ENCODE measurements around the gene TBC1D5. TPM values are rescaled to one million over a fixed set of nuclear protein-coding genes. Genes with fewer than 3 reads are reported as not detected.

Gene TBC1D5
- polyA plus RNA-seq, 4 donors: 5.1 to 37.6 (median 12.4) TPM

- H3K4me1 ChIP-seq (ENCODE audit: control insufficient read depth in 3 of 3, insufficient read depth in 2 of 3, low read depth in 1 of 3, low read length in 2 of 3): no peaks in the 10 kb centered on the region
- H3K36me3 ChIP-seq (ENCODE audit: control insufficient read depth in 3 of 3, insufficient read depth in 2 of 3, low read depth in 1 of 3, low read length in 3 of 3): peaks cover 0 to 2% (median 0%) of the 10 kb centered on the region in 3 donors
- H3K4me3 ChIP-seq (ENCODE audit: low read depth in 1 of 3, low read length in 3 of 3): no peak overlapping the region
- H3K9me3 ChIP-seq (ENCODE audit: control insufficient read depth in 2 of 2, insufficient read depth in 1 of 2, low read depth in 1 of 2, low read length in 1 of 2): no peaks in the 10 kb centered on the region
- FAIRE-seq (no peak), DNase-seq (no peak)
- no peaks in the 10 kb centered on the region for H3K27me3 ChIP-seq (ENCODE audit: control insufficient read depth in 3 of 3, insufficient read depth in 3 of 3, low read length in 3 of 3)
- H3K27ac ChIP-seq (ENCODE audit: low read depth in 1 of 3, low read length in 2 of 3): no peak overlapping the region
- 88 to 96% (median 95%) methylated on average over 2 of the region's 2 CpGs for WGBS, 3 donors
These were observed 408.5 kb downstream of the TBC1D5 start for GRCh38 chr3:17333893-17334292.

DNA sequence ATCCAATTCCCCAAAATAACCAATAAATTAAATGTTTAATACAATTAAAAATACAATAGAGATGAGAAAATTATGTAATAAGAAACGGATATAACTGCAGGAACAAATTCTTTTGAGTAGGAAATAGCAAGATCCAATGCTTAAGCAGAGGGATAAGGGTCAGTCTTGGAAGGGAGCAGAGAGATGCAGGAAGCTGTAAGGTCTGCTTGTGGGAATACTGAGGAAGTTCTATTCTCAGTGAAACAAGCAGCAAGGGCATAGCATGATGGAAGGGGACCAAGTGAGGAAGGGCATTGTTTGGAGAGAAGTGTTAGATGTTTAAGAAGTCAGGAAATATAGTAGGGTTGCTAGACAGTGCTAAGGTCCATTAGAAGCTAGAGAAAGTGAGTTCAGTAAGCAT is 409.0 kb downstream of the TBC1D5 start:
- Histone ChIP-seq H3K27me3 (ENCODE audit: control insufficient read depth in 3 of 3, insufficient read depth in 3 of 3, low read length in 3 of 3) (no peaks in the 10 kb centered on the region), H3K27ac (ENCODE audit: low read depth in 1 of 3, low read length in 2 of 3) (no peak overlapping the region), H3K4me1 (ENCODE audit: control insufficient read depth in 3 of 3, insufficient read depth in 2 of 3, low read depth in 1 of 3, low read length in 2 of 3) (no peaks in the 10 kb centered on the region), H3K9me3 (ENCODE audit: control insufficient read depth in 2 of 2, insufficient read depth in 1 of 2, low read depth in 1 of 2, low read length in 1 of 2) (no peaks in the 10 kb centered on the region), H3K36me3 (ENCODE audit: control insufficient read depth in 3 of 3, insufficient read depth in 2 of 3, low read depth in 1 of 3, low read length in 3 of 3) (peaks cover 0 to 2% (median 0%) of the 10 kb centered on the region in 3 donors), H3K4me3 (ENCODE audit: low read depth in 1 of 3, low read length in 3 of 3) (no peak overlapping the region)
- FAIRE-seq: no peak
- 76 to 93% (median 79%) methylated on average over 1 of the region's 1 CpG for WGBS, 3 donors
- no peak for DNase-seq

DNA sequence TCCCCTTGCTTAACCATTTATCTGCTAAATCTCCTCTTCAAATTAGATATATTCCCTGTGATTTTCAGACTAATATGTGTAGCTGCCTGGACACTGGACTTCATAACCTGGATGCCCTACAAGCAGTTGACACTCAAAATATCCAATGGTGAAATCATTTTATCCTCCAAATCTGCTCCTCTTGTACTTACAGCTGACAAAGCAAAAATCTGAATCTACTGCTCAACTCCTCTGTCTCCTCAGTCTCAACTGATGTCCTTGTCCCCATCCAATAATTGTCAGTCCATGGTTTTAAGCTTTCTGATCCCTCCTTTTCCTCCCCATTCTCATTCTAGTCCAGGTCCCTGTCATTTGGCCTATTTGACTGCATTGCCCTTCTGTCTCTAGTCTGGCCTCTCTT is 411.8 kb downstream of the TBC1D5 start:
- Histone ChIP-seq H3K9me3 (ENCODE audit: control insufficient read depth in 2 of 2, insufficient read depth in 1 of 2, low read depth in 1 of 2, low read length in 1 of 2) (no peaks in the 10 kb centered on the region), H3K27ac (ENCODE audit: low read depth in 1 of 3, low read length in 2 of 3) (no peak overlapping the region), H3K27me3 (ENCODE audit: control insufficient read depth in 3 of 3, insufficient read depth in 3 of 3, low read length in 3 of 3) (no peaks in the 10 kb centered on the region), H3K4me3 (ENCODE audit: low read depth in 1 of 3, low read length in 3 of 3) (no peak overlapping the region), H3K4me1 (ENCODE audit: control insufficient read depth in 3 of 3, insufficient read depth in 2 of 3, low read depth in 1 of 3, low read length in 2 of 3) (no peaks in the 10 kb centered on the region), H3K36me3 (ENCODE audit: control insufficient read depth in 3 of 3, insufficient read depth in 2 of 3, low read depth in 1 of 3, low read length in 3 of 3) (peaks cover 0 to 5% (median 0%) of the 10 kb centered on the region in 3 donors)
- DNase-seq (no peak), FAIRE-seq (no peak)

DNA sequence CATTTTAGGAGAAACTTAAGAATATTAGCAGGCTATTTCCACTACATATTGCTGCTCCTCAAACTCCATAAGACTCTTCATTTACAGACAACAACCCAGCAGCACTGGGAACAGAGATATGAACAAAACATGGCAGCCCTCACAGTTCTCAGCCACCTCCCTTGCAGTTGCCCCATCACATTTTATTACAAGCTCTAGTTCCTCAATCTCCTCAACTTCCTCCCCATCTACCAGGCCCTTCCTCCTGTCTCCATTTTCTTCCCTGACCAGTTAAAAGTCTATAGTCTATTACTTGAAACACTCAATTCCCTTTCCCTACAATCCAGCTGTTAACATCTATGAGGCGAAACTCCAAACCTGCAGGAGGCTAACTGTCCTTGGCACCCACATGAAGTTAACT is 412.5 kb downstream of the TBC1D5 start:
- H3K4me1 ChIP-seq (ENCODE audit: control insufficient read depth in 3 of 3, insufficient read depth in 2 of 3, low read depth in 1 of 3, low read length in 2 of 3): no peaks in the 10 kb centered on the region
- DNase-seq: no peak
- no peak overlapping the region for H3K4me3 ChIP-seq (ENCODE audit: low read depth in 1 of 3, low read length in 3 of 3)
- FAIRE-seq: no peak
- peaks cover 0 to 5% (median 0%) of the 10 kb centered on the region in 3 donors for H3K36me3 ChIP-seq (ENCODE audit: control insufficient read depth in 3 of 3, insufficient read depth in 2 of 3, low read depth in 1 of 3, low read length in 3 of 3)
- no peak overlapping the region for H3K27ac ChIP-seq (ENCODE audit: low read depth in 1 of 3, low read length in 2 of 3)
- WGBS, 3 donors: 89 to 99% (median 95%) methylated on average over 1 of the region's 1 CpG
- H3K27me3 ChIP-seq (ENCODE audit: control insufficient read depth in 3 of 3, insufficient read depth in 3 of 3, low read length in 3 of 3): no peaks in the 10 kb centered on the region
- H3K9me3 ChIP-seq (ENCODE audit: control insufficient read depth in 2 of 2, insufficient read depth in 1 of 2, low read depth in 1 of 2, low read length in 1 of 2): no peaks in the 10 kb centered on the region

DNA sequence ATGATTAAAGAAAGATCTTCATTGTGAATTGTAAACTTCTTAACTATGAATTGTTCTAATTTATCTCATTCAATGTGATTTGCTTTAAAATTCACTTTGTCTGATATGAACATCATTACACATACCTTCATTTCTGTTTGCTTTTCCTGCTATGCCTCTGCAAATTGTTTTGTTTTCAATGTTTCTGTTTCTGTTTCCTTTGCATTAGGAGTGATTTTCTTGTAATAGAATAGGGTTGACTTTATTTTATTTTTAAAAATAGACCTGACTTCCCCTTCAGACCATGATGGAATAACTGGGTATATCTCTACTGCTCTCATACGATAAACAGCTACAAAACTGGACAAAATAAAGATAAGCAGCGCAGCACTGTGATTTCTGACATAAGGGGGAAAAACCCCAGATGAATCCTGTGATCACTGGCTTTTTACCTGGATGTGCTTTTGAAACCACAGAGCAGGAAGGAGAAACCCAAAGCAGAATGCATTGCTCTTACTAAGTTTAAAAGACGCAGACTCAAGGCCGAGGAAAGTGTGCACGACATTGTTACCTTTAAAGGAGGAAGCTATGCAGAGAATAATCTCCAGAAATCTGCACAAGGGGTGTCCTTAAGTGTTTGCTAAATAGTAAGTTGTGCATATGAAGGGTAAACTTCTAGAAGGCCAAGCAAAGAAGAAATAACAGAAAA is 420.2 kb downstream of the TBC1D5 start:
- no peak overlapping the region for H3K4me3 ChIP-seq (ENCODE audit: low read depth in 1 of 3, low read length in 3 of 3)
- no peaks in the 10 kb centered on the region for H3K27me3 ChIP-seq (ENCODE audit: control insufficient read depth in 3 of 3, insufficient read depth in 3 of 3, low read length in 3 of 3)
- no peaks in the 10 kb centered on the region for H3K4me1 ChIP-seq (ENCODE audit: control insufficient read depth in 3 of 3, insufficient read depth in 2 of 3, low read depth in 1 of 3, low read length in 2 of 3)
- no peak for DNase-seq
- FAIRE-seq: no peak
- H3K36me3 ChIP-seq (ENCODE audit: control insufficient read depth in 3 of 3, insufficient read depth in 2 of 3, low read depth in 1 of 3, low read length in 3 of 3): peaks cover 0 to 3% (median 0%) of the 10 kb centered on the region in 3 donors
- 67 to 87% (median 84%) methylated on average over 5 of the region's 5 CpGs for WGBS, 3 donors
- no peak overlapping the region for H3K27ac ChIP-seq (ENCODE audit: low read depth in 1 of 3, low read length in 2 of 3)
- H3K9me3 ChIP-seq (ENCODE audit: control insufficient read depth in 2 of 2, insufficient read depth in 1 of 2, low read depth in 1 of 2, low read length in 1 of 2): no peaks in the 10 kb centered on the region

DNA sequence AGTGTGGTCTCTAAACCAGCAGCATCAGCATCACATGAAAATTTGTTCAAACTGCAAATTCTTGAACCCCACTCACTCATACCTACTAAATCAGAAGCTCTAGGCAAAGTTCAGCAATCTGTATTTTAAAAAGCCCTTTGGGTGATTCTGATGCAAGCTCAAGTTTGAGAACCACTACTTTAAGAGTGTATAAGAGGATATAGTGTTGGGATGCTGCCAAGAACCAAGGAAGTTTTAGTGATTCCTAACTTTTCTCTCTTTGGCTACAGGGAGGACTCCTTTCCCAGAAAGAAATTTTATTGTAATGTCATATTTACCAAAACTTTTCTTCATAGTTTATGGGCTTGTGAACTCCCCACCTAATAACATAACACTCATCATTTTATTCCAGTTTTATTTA is 422.2 kb downstream of the TBC1D5 start:
- Histone ChIP-seq H3K36me3 (ENCODE audit: control insufficient read depth in 3 of 3, insufficient read depth in 2 of 3, low read depth in 1 of 3, low read length in 3 of 3) (peaks cover 0 to 2% (median 0%) of the 10 kb centered on the region in 3 donors), H3K4me3 (ENCODE audit: low read depth in 1 of 3, low read length in 3 of 3) (no peak overlapping the region), H3K27ac (ENCODE audit: low read depth in 1 of 3, low read length in 2 of 3) (no peak overlapping the region), H3K4me1 (ENCODE audit: control insufficient read depth in 3 of 3, insufficient read depth in 2 of 3, low read depth in 1 of 3, low read length in 2 of 3) (no peaks in the 10 kb centered on the region), H3K27me3 (ENCODE audit: control insufficient read depth in 3 of 3, insufficient read depth in 3 of 3, low read length in 3 of 3) (no peaks in the 10 kb centered on the region), H3K9me3 (ENCODE audit: control insufficient read depth in 2 of 2, insufficient read depth in 1 of 2, low read depth in 1 of 2, low read length in 1 of 2) (no peaks in the 10 kb centered on the region)
- FAIRE-seq (no peak), DNase-seq (no peak)

DNA sequence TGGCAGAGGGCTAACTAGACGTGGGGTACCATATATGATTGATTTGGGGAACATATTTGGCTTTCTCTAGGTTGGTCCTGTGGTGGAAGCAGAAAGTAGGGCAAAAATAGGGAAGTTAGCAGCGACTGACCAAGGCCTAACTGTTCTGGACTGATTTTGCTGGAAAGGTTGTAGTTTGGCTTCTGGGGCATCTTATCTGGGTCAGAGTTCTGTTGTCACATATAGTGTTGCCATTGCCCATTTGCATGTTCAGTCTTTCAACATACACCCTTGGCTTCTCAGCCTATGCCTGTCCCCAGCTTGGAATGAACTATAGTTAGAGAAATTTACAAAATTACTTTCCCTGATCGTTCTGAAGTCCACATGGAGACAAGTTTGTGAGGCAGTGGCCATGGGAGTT is 426.5 kb downstream of the TBC1D5 start:
- Histone ChIP-seq H3K27me3 (ENCODE audit: control insufficient read depth in 3 of 3, insufficient read depth in 3 of 3, low read length in 3 of 3) (no peaks in the 10 kb centered on the region), H3K4me3 (ENCODE audit: low read depth in 1 of 3, low read length in 3 of 3) (no peak overlapping the region), H3K36me3 (ENCODE audit: control insufficient read depth in 3 of 3, insufficient read depth in 2 of 3, low read depth in 1 of 3, low read length in 3 of 3) (peaks cover 0 to 2% (median 0%) of the 10 kb centered on the region in 3 donors), H3K27ac (ENCODE audit: low read depth in 1 of 3, low read length in 2 of 3) (no peak overlapping the region), H3K4me1 (ENCODE audit: control insufficient read depth in 3 of 3, insufficient read depth in 2 of 3, low read depth in 1 of 3, low read length in 2 of 3) (no peaks in the 10 kb centered on the region), H3K9me3 (ENCODE audit: control insufficient read depth in 2 of 2, insufficient read depth in 1 of 2, low read depth in 1 of 2, low read length in 1 of 2) (no peaks in the 10 kb centered on the region)
- no peak for DNase-seq
- WGBS, 3 donors: 77 to 87% (median 79%) methylated on average over 3 of the region's 3 CpGs
- no peak for FAIRE-seq

DNA sequence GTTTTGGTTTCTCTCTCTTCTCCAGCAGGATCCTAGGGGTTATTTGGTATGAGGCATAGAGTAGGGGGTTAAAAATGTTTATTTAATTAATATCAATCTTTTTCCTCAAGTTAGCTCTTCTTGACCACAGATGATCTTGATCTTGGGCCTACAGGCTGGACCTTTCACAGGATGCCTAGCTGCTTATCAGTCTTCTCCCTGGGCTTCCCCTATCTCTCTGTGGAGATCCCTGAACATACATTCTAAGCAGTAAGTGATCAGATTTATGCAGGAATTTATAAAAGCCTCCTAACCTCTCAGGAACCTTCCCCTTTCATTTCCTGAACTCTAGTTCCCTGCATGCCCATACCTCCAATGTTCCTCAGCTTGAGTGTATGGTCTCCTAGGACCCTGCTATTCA is 428.3 kb downstream of the TBC1D5 start:
- no peaks in the 10 kb centered on the region for H3K27me3 ChIP-seq (ENCODE audit: control insufficient read depth in 3 of 3, insufficient read depth in 3 of 3, low read length in 3 of 3)
- FAIRE-seq: no peak

GRCh38 chr3:17313746-17314145 is 428.7 kb downstream of the TBC1D5 start:
- H3K4me1 ChIP-seq (ENCODE audit: control insufficient read depth in 3 of 3, insufficient read depth in 2 of 3, low read depth in 1 of 3, low read length in 2 of 3): no peaks in the 10 kb centered on the region
- peaks cover 0 to 2% (median 0%) of the 10 kb centered on the region in 3 donors for H3K36me3 ChIP-seq (ENCODE audit: control insufficient read depth in 3 of 3, insufficient read depth in 2 of 3, low read depth in 1 of 3, low read length in 3 of 3)
- H3K27me3 ChIP-seq (ENCODE audit: control insufficient read depth in 3 of 3, insufficient read depth in 3 of 3, low read length in 3 of 3): no peaks in the 10 kb centered on the region
- H3K27ac ChIP-seq (ENCODE audit: low read depth in 1 of 3, low read length in 2 of 3): no peak overlapping the region
- no peaks in the 10 kb centered on the region for H3K9me3 ChIP-seq (ENCODE audit: control insufficient read depth in 2 of 2, insufficient read depth in 1 of 2, low read depth in 1 of 2, low read length in 1 of 2)
- H3K4me3 ChIP-seq (ENCODE audit: low read depth in 1 of 3, low read length in 3 of 3): no peak overlapping the region
- DNase-seq: no peak
- no peak for FAIRE-seq
- WGBS, 3 donors: 78 to 88% (median 87%) methylated on average over 3 of the region's 3 CpGs

More for the DNA sequence above, 428.3 kb downstream of the TBC1D5 start:
- Histone ChIP-seq H3K9me3 (ENCODE audit: control insufficient read depth in 2 of 2, insufficient read depth in 1 of 2, low read depth in 1 of 2, low read length in 1 of 2) (no peaks in the 10 kb centered on the region), H3K4me3 (ENCODE audit: low read depth in 1 of 3, low read length in 3 of 3) (no peak overlapping the region), H3K4me1 (ENCODE audit: control insufficient read depth in 3 of 3, insufficient read depth in 2 of 3, low read depth in 1 of 3, low read length in 2 of 3) (no peaks in the 10 kb centered on the region), H3K27ac (ENCODE audit: low read depth in 1 of 3, low read length in 2 of 3) (no peak overlapping the region), H3K36me3 (ENCODE audit: control insufficient read depth in 3 of 3, insufficient read depth in 2 of 3, low read depth in 1 of 3, low read length in 3 of 3) (peaks cover 0 to 2% (median 0%) of the 10 kb centered on the region in 3 donors)
- DNase-seq: no peak
